Fibroblast of skin of scalp (primary cell): Measurements from ENCODE around the gene RBM25.
A peak's percentile ranks its signal among the peaks of the same experiment; 100 is the strongest.

Experiments used
- DNase-seq: peaks from one replicate; pipeline ENCODE4 v3.0.0-alpha.2; 2013

Gene RBM25

DNA sequence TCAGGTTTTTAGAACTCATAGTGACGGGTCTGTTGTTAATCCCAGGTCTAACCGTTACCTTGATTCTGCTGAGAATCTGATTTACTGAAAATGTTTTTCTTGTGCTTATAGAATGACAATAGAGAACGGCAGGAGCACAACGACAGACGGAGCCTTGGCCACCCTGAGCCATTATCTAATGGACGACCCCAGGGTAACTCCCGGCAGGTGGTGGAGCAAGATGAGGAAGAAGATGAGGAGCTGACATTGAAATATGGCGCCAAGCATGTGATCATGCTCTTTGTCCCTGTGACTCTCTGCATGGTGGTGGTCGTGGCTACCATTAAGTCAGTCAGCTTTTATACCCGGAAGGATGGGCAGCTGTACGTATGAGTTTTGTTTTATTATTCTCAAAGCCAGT, 112.4 kb downstream of the RBM25 start:
- DNase-seq = no peak

DNA sequence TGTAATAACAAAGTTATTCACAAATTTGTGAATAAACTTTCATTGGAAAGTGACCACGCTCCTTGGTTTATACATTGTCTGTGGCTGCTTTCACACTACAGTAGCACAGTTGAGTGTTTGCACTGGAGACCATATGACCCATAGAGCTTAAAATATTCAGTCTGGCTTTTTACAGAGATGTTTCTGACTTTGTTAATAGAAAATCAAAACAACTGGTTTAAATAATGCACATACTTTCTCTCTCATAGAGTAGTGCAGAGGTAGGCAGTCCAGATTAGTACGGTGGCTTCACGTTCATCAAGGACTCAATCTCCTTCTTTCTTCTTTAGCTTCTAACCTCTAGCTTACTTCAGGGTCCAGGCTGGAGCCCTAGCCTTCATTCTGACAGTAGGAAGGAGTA, 114.2 kb downstream of the RBM25 start:
- no peak for DNase-seq

DNA sequence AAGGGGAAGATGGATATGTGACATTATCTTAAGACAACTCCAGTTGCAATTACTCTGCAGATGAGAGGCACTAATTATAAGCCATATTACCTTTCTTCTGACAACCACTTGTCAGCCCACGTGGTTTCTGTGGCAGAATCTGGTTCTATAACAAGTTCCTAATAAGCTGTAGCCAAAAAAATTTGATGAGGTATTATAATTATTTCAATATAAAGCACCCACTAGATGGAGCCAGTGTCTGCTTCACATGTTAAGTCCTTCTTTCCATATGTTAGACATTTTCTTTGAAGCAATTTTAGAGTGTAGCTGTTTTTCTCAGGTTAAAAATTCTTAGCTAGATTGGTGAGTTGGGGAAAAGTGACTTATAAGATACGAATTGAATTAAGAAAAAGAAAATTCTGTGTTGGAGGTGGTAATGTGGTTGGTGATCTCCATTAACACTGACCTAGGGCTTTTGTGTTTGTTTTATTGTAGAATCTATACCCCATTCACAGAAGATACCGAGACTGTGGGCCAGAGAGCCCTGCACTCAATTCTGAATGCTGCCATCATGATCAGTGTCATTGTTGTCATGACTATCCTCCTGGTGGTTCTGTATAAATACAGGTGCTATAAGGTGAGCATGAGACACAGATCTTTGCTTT, 114.9 kb downstream of the RBM25 start:
- peak; percentile 59 for DNase-seq
